Stimulated activated CD4-positive, alpha-beta T cell treated with anti-CD3 and anti-CD28 coated beads, Interleukin-12 subunit alpha, Interleukin-12 subunit beta, amount 100 ng/mL, for 24 hours (primary cell): ENCODE measurements around the gene ANO3.
"Not testable (repeated sequence)": the region's sequence is repeated elsewhere in the genome, so short reads cannot be mapped to it uniquely, and the experiment has no call there.

Experiments
- DNase-seq, 2 experiments: peaks; one replicate each; pipeline ENCODE4 v3.0.0-alpha.2; 2020; ENCODE audit warnings: low read depth in 2 of 2

ANO3 gene

DNA sequence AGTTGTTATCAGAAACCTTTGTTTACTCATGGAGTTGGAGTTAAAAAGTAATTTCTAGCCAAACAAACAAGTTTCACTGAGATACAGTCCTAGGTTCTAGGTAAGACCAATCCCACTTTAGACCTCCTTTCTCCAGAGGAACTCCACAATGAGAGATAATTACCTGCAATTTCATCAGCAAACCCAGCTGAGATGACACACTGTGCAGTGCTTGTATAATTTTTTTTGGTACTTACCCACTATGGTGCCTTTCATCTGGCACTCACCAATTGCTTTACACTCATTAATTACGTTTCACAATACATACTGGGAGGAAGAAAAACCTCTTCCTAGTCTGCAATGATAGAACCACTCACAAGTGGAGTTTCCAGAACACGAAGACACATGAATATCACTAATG is 242.0 kb downstream of the ANO3 start:
- DNase-seq, result no peak

GRCh38 chr11:26575946-26576345 is 244.0 kb downstream of the ANO3 start:
- DNase-seq, result no peak

GRCh38 chr11:26578998-26579661 is 247.2 kb downstream of the ANO3 start:
- no peak for DNase-seq

- no peak for DNase-seq
These were observed 247.8 kb downstream of the ANO3 start for GRCh38 chr11:26579683-26580082.

DNA sequence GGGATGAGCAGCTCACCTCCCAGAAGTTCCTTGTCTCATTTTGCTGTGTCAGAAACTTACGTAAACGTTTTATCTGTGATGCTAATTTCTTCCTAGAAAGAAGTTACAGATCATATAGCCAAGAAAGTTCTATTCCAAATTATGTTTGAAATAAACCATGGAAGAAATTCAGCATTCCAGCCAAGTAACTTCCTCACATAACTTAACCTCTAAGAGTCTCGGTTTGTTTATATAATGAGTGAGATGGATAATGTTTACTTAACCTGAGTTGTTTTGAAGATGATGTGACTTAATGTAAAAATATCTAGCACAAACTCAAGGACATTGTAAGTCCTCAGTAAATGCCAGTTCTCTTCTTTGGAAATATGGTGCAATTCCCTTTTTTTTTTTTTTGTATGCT is 249.0 kb downstream of the ANO3 start:
- no peak for DNase-seq

- no peak for DNase-seq
These were observed 251.6 kb downstream of the ANO3 start for GRCh38 chr11:26583550-26583949.

DNA sequence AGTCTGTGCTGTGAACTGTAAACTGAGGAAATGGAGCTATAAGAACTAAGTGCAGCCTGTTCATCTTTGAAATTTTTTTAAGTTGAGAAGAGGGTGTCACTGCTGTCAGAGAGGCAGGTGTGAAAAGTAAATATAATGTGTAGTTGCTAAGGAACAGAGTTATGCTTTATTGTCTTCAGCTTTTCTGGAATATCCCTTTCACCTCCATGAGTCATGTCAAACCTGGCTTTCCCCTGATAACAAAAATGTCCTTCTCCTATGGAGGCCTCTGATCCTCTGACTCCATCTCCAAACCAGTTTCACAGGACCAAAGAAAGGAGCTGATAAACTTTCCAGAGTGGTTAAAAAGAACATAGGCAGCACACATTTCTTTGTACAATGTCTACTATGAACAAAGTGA is 252.9 kb downstream of the ANO3 start:
- no peak for DNase-seq

- DNase-seq, result no peak
These were observed 255.1 kb downstream of the ANO3 start for GRCh38 chr11:26587073-26587472.

DNA sequence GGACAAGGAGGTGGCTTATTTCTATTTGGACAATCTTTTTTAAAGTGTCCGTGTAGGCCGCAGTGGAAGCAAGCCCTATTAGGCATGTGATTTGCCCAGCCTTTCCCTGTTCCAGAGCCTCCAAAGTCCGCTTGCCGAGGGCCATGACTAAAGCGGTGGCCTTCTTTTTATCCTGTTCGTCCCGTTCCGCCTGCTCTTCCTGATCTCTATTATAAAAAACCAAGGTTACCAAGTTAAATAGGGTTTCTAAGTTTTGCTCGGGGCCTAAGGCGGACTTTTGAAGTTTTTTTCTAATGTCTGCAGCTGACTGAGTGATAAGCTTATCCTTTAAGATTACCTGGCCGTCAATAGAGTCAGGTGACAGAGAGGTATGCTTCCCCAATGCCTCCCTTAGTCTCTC is 261.8 kb downstream of the ANO3 start:
- DNase-seq, result no peak

DNA sequence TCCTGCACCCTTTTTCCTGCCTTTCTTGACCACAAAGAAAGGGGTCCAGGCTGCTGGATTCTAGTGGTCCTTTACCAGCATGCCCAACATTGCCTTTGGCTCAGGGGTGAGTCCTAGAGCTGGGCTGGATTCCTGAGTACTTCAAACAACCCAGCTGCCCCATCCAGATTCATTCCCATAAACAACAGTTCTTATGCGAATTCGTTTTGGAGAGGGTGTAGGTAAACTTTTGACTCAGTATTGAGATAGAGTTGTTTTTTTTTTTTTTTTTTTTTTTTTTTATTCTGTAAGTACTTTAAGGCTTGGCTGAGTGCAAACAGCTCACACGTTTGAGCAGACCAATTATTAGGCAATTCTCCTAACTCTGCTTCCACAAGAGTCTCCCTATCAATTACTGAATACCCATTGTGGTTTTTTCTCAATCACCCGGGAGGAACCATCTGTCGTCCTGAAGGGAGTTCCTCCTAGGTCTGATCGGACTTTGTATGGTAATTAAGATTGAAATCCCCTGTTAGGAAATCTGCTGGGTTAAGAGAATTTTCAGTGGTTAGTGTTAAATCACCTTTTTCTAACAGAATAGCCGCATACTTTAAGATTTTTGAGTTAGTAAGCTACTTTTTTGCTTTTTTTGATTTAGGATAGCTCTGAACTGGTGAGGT is 263.4 kb downstream of the ANO3 start:
- DNase-seq, result not testable (repeated sequence)

GRCh38 chr11:26597049-26597689 is 265.2 kb downstream of the ANO3 start:
- not testable (repeated sequence) for DNase-seq

DNA sequence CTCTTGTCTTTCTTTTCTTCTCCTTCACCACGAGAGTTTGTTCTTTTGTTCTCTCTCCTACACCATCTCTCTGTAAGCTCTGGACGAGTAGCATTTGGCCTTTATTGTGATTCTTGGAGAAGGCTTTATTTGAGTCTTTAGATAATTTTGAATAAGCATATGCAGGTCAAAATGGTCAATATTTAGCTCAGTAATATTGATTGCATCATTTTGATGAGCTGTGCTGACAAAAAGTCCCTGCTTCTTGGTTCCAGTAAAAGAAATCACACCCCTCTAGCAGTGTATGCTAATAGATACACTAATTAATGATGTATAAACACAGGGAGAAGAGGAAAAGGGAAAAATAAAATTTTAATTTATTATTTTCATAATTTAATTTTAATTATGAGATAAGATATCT is 266.0 kb downstream of the ANO3 start:
- DNase-seq, result no peak

DNA sequence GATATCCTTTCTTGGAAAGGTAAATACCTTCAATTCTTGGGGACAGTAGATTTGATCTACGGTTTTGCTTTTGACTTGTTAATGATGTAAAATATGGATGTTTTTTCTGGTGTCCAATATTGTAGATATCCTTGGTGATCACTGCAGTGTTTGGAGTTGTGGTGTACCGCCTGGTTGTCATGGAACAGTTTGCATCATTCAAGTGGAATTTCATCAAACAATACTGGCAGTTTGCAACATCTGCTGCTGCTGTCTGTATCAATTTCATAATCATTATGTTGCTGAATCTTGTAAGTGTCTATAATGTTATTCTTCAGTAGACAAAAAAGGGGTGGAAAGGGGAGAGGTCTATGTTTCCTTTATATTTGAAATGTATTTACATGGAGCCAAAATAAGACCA is 267.5 kb downstream of the ANO3 start:
- no peak for DNase-seq

DNA sequence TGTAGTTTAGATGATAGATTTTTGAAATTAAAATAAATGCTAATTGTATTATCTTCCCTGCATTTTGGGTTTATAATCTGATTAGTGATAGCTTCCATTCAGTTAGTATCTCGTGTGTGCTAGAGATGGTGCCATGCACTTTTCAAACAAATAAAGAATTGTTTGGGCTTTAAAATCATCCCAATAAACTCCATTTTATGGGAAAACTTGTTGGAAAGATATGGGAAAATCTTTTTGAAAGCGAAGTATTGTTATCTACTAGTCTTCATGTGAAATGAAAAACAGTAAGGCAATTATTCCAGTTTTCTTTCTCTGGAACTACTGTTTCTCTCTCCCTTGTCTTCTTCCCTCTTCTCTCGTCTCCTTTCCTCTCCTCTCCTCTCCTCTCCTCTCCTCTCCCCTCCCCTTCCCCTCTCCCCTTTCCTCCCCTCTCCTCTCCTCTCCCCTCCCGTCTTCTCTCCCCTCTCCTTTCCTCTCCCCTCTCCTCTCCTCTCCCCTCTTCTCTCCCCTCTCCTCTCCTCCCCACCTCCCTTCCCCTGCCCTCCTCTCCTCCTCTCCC is 268.0 kb downstream of the ANO3 start:
- no peak for DNase-seq

- DNase-seq, result no peak
These were observed 276.0 kb downstream of the ANO3 start for GRCh38 chr11:26607725-26608506.

DNA sequence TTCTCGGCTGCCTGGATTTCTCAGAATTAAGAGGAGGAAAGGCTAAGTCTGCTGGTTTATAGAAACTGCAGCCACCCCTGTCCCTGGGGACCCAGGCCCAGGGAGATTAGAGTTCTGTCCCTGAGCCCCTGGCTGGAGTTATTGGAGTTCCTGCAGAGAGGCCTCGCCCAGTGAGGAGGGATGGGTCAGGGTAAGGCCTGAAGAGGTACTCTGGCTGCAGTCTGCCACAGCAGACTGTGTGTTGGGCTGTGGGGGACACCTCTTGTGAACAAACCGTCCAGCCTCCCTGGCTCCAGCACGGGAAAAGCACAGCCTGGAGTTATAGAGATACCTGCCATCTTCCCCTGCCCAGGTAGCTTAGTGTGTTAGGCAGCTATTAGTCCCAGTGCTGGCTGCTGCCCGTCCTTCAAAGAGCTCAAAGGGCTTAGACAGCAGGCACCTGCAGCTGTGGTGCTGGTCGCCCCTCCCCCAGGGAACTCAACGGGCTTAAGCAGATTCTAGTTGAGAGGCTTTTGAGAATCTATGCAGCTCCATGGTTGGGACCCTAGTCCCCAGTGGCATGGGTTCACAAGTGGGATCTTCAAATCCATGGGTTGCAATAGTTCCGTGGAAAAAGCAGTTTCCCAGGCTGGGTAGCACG is 276.7 kb downstream of the ANO3 start:
- no peak for DNase-seq

- no peak for DNase-seq
These were observed 281.8 kb downstream of the ANO3 start for GRCh38 chr11:26613759-26614158.

GRCh38 chr11:26618441-26618840 is 286.5 kb downstream of the ANO3 start:
- DNase-seq, result no peak

DNA sequence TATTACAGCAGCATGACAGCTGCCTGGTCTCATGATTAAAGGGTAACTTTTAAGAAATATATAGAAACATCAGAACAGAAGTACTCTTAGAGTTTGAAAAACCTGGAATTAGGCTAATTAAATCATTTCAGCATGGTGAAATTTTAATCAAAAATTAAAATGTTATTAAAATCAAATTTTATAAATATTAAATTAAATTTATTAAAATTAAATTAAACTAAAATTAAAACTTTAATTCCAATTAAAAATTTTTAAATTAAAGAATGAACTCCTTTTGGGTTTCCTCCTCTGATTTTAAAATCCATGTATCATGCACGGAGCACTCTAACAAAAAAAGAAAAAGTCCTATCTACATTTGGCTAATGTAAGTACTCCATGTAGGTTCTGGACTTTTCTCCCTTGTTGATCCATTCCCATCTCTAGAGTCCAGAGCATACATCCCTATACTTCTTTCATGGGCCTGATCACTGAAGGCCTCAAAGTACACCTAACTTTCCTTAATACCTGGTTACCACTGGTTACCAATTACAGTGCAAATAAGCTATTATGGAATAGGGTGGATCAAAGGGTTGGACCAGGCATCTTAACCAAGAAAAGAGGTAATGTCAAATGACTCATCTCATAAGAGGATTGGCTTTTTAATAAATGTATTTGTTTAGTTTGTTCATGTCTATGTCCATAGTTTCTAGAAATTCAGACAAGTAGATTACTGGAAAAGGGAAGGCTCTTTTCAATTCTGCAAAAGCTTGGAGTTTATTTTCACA is 288.5 kb downstream of the ANO3 start:
- DNase-seq, result no peak

DNA sequence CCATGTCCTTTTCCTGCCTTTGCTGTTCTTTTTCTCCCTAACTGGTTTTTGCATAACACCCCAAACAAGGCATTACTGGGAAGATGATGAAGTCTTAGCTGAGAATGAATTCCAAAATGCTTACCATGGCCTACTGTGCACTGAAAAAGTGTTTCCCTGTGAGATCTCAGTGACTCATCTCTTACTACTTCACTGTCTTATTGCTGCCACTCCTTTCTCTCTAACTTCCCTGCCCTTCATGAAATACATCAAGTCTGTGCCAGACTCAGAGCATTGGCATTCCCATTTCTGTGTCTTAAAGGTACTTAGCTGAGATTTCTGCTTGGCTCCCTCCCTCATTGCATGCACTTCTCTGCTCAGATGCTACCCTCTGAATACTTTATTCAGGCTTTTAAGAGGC is 289.2 kb downstream of the ANO3 start:
- no peak for DNase-seq

DNA sequence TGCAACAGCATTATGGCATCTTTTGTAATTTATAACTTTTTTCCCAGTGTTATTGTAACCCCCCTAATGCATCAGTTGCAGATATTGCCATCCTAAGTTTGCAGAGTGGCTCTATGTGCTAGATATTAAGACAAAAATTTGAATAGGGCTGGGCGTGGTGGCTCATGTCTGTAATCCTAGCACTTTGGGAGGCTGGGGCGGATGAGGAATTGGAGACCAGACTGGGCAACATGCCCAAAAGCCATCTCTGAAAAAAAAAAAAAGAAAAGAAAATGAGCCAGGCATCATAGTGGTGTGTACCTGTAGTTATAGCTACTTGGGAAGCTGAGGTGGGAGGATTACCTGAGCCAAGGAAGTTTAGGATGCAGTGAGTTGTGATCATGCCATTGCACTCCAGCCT is 290.3 kb downstream of the ANO3 start:
- no peak for DNase-seq
